ENCODE data around the gene QSOX2.

Gene QSOX2

GRCh38 chr9:136219276-136219675 lies 26.3 kb downstream of the QSOX2 start:
- H3K23ac ChIP-seq (ENCODE audit: low read depth, low read length, poor library complexity): no peak overlapping the region
- H2BK15ac ChIP-seq (ENCODE audit: low read length): no peak overlapping the region
- DNase-seq (ENCODE audit: low spot score): no peak
- no peak overlapping the region for H4K91ac ChIP-seq (ENCODE audit: low read depth, low read length, poor library complexity)
- H3K4me2 ChIP-seq (ENCODE audit: insufficient read depth, low read length, poor library complexity, severe bottlenecking): no peak overlapping the region
- no peak overlapping the region for H4K8ac ChIP-seq (ENCODE audit: low read depth, low read length)
- peak overlapping the region in 1 of 2 donors; percentile 34 for H3K4me3 ChIP-seq (ENCODE audit: low read length in 2 of 2)
- no peak overlapping the region for H3K4ac ChIP-seq (ENCODE audit: low read length)
- H3K9me3 ChIP-seq (replicated peaks in 1 of 2; ENCODE audit: control insufficient read depth in 2 of 2, insufficient read depth in 1 of 2, low read depth in 1 of 2, low read length in 2 of 2): peaks cover 0 to 1% of the 10 kb centered on the region in 2 donors
- no peak overlapping the region for H3K18ac ChIP-seq (ENCODE audit: low read length)
- no peak overlapping the region for H3K27ac ChIP-seq (replicated peaks; ENCODE audit: low read length)
- WGBS, 2 donors (ENCODE audit: extremely low coverage in 2 of 2, insufficient read length in 2 of 2, insufficient replicate concordance in 1 of 2): no CpG with 5 or more reads among the region's 13 CpGs
- H2BK120ac ChIP-seq (ENCODE audit: low read depth, low read length): no peak overlapping the region
- H3K14ac ChIP-seq (ENCODE audit: low read length): no peak overlapping the region
- H3K9ac ChIP-seq (ENCODE audit: low read depth, low read length, poor library complexity): no peak overlapping the region
- no peak overlapping the region for H2BK5ac ChIP-seq (ENCODE audit: low read length)
- H3K4me1 ChIP-seq (ENCODE audit: control insufficient read depth in 2 of 2, insufficient read depth in 1 of 2, low read depth in 1 of 2, low read length in 2 of 2): no peaks in the 10 kb centered on the region
- H3K36me3 ChIP-seq (replicated peaks in 1 of 2; ENCODE audit: control insufficient read depth in 2 of 2, insufficient read depth in 2 of 2, low read length in 2 of 2): peaks cover 22 to 87% of the 10 kb centered on the region in 2 donors
- no peak overlapping the region for H2AFZ ChIP-seq (ENCODE audit: low read length)
- H2AK5ac ChIP-seq (ENCODE audit: low read depth, low read length): no peak overlapping the region
- H2BK12ac ChIP-seq (ENCODE audit: low read length): no peak overlapping the region
- no peaks in the 10 kb centered on the region for H3K27me3 ChIP-seq (ENCODE audit: control insufficient read depth in 3 of 3, insufficient read depth in 3 of 3, low read depth in 1 of 3, low read length in 3 of 3)
- peaks cover 18% of the 10 kb centered on the region for H3K79me1 ChIP-seq (ENCODE audit: low read depth, low read length)

GRCh38 chr9:136218673-136219072 lies 26.9 kb downstream of the QSOX2 start:
- H3K23ac ChIP-seq (ENCODE audit: low read depth, low read length, poor library complexity): no peak overlapping the region
- H2BK12ac ChIP-seq (ENCODE audit: low read length): no peak overlapping the region
- WGBS, 2 donors (ENCODE audit: extremely low coverage in 2 of 2, insufficient read length in 2 of 2, insufficient replicate concordance in 1 of 2): no CpG with 5 or more reads among the region's 15 CpGs
- H3K27me3 ChIP-seq (ENCODE audit: control insufficient read depth in 3 of 3, insufficient read depth in 3 of 3, low read depth in 1 of 3, low read length in 3 of 3): no peaks in the 10 kb centered on the region
- no peak overlapping the region for H4K91ac ChIP-seq (ENCODE audit: low read depth, low read length, poor library complexity)
- H2BK5ac ChIP-seq (ENCODE audit: low read length): peak overlapping the region; percentile 73
- no peak overlapping the region for H3K18ac ChIP-seq (ENCODE audit: low read length)
- H3K14ac ChIP-seq (ENCODE audit: low read length): no peak overlapping the region
- no peak for DNase-seq (ENCODE audit: low spot score)
- H2AFZ ChIP-seq (ENCODE audit: low read length): no peak overlapping the region
- no peak overlapping the region for H4K8ac ChIP-seq (ENCODE audit: low read depth, low read length)
- no peak overlapping the region for H2BK15ac ChIP-seq (ENCODE audit: low read length)
- no peak overlapping the region for H2AK5ac ChIP-seq (ENCODE audit: low read depth, low read length)
- peaks cover 0 to 3% of the 10 kb centered on the region in 2 donors for H3K9me3 ChIP-seq (replicated peaks in 1 of 2; ENCODE audit: control insufficient read depth in 2 of 2, insufficient read depth in 1 of 2, low read depth in 1 of 2, low read length in 2 of 2)
- H2BK120ac ChIP-seq (ENCODE audit: low read depth, low read length): no peak overlapping the region
- H3K4me2 ChIP-seq (ENCODE audit: insufficient read depth, low read length, poor library complexity, severe bottlenecking): no peak overlapping the region
- H3K4me1 ChIP-seq (ENCODE audit: control insufficient read depth in 2 of 2, insufficient read depth in 1 of 2, low read depth in 1 of 2, low read length in 2 of 2): no peaks in the 10 kb centered on the region
- H3K27ac ChIP-seq (replicated peaks; ENCODE audit: low read length): no peak overlapping the region
- peaks cover 23 to 87% of the 10 kb centered on the region in 2 donors for H3K36me3 ChIP-seq (replicated peaks in 1 of 2; ENCODE audit: control insufficient read depth in 2 of 2, insufficient read depth in 2 of 2, low read length in 2 of 2)
- H3K9ac ChIP-seq (ENCODE audit: low read depth, low read length, poor library complexity): no peak overlapping the region
- no peak overlapping the region for H3K4ac ChIP-seq (ENCODE audit: low read length)
- H3K79me1 ChIP-seq (ENCODE audit: low read depth, low read length): peaks cover 14% of the 10 kb centered on the region
- no peak overlapping the region for H3K4me3 ChIP-seq (ENCODE audit: low read length in 2 of 2)

GRCh38 chr9:136218271-136218670 lies 27.3 kb downstream of the QSOX2 start:
- Histone ChIP-seq H3K18ac (ENCODE audit: low read length) (no peak overlapping the region), H2BK15ac (ENCODE audit: low read length) (no peak overlapping the region), H3K27me3 (ENCODE audit: control insufficient read depth in 3 of 3, insufficient read depth in 3 of 3, low read depth in 1 of 3, low read length in 3 of 3) (no peaks in the 10 kb centered on the region), H3K4me3 (ENCODE audit: low read length in 2 of 2) (no peak overlapping the region), H3K14ac (ENCODE audit: low read length) (peak overlapping the region; percentile 71), H3K79me1 (ENCODE audit: low read depth, low read length) (peaks cover 14% of the 10 kb centered on the region), H3K4me2 (ENCODE audit: insufficient read depth, low read length, poor library complexity, severe bottlenecking) (no peak overlapping the region), H2AFZ (ENCODE audit: low read length) (no peak overlapping the region), H3K4me1 (ENCODE audit: control insufficient read depth in 2 of 2, insufficient read depth in 1 of 2, low read depth in 1 of 2, low read length in 2 of 2) (no peaks in the 10 kb centered on the region), H3K9ac (ENCODE audit: low read depth, low read length, poor library complexity) (no peak overlapping the region), H2BK5ac (ENCODE audit: low read length) (peak overlapping the region; percentile 73), H4K91ac (ENCODE audit: low read depth, low read length, poor library complexity) (no peak overlapping the region), H3K27ac (replicated peaks; ENCODE audit: low read length) (no peak overlapping the region), H2BK120ac (ENCODE audit: low read depth, low read length) (no peak overlapping the region), H3K23ac (ENCODE audit: low read depth, low read length, poor library complexity) (no peak overlapping the region), H3K9me3 (replicated peaks in 1 of 2; ENCODE audit: control insufficient read depth in 2 of 2, insufficient read depth in 1 of 2, low read depth in 1 of 2, low read length in 2 of 2) (peaks cover 0 to 3% of the 10 kb centered on the region in 2 donors), H4K8ac (ENCODE audit: low read depth, low read length) (no peak overlapping the region), H2BK12ac (ENCODE audit: low read length) (no peak overlapping the region), H2AK5ac (ENCODE audit: low read depth, low read length) (peak overlapping the region; percentile 26), H3K4ac (ENCODE audit: low read length) (no peak overlapping the region), H3K36me3 (replicated peaks in 1 of 2; ENCODE audit: control insufficient read depth in 2 of 2, insufficient read depth in 2 of 2, low read length in 2 of 2) (peaks cover 20 to 87% of the 10 kb centered on the region in 2 donors)
- no peak for DNase-seq (ENCODE audit: low spot score)
- no CpG with 5 or more reads among the region's 16 CpGs for WGBS, 2 donors (ENCODE audit: extremely low coverage in 2 of 2, insufficient read length in 2 of 2, insufficient replicate concordance in 1 of 2)

GRCh38 chr9:136216541-136217244 lies 28.9 kb downstream of the QSOX2 start:
- H3K9me3 ChIP-seq (replicated peaks in 1 of 2; ENCODE audit: control insufficient read depth in 2 of 2, insufficient read depth in 1 of 2, low read depth in 1 of 2, low read length in 2 of 2): peaks cover 0 to 3% of the 10 kb centered on the region in 2 donors
- H2AFZ ChIP-seq (ENCODE audit: low read length): no peak overlapping the region
- H2BK12ac ChIP-seq (ENCODE audit: low read length): no peak overlapping the region
- H3K23ac ChIP-seq (ENCODE audit: low read depth, low read length, poor library complexity): peak overlapping the region; percentile 87
- H3K9ac ChIP-seq (ENCODE audit: low read depth, low read length, poor library complexity): peak overlapping the region; percentile 12
- H3K4ac ChIP-seq (ENCODE audit: low read length): no peak overlapping the region
- H3K27ac ChIP-seq (replicated peaks; ENCODE audit: low read length): no peak overlapping the region
- H4K91ac ChIP-seq (ENCODE audit: low read depth, low read length, poor library complexity): no peak overlapping the region
- no peak overlapping the region for H2BK120ac ChIP-seq (ENCODE audit: low read depth, low read length)
- no peak overlapping the region for H2AK5ac ChIP-seq (ENCODE audit: low read depth, low read length)
- H3K36me3 ChIP-seq (replicated peaks in 1 of 2; ENCODE audit: control insufficient read depth in 2 of 2, insufficient read depth in 2 of 2, low read length in 2 of 2): peaks cover 24 to 86% of the 10 kb centered on the region in 2 donors
- DNase-seq (ENCODE audit: low spot score): no peak
- peaks cover 12% of the 10 kb centered on the region for H3K79me1 ChIP-seq (ENCODE audit: low read depth, low read length)
- WGBS, 2 donors (ENCODE audit: extremely low coverage in 2 of 2, insufficient read length in 2 of 2, insufficient replicate concordance in 1 of 2): no CpG with 5 or more reads among the region's 37 CpGs
- peak overlapping the region; percentile 30 for H2BK5ac ChIP-seq (ENCODE audit: low read length)
- no peak overlapping the region for H3K4me2 ChIP-seq (ENCODE audit: insufficient read depth, low read length, poor library complexity, severe bottlenecking)
- no peak overlapping the region for H2BK15ac ChIP-seq (ENCODE audit: low read length)
- no peak overlapping the region for H4K8ac ChIP-seq (ENCODE audit: low read depth, low read length)
- no peaks in the 10 kb centered on the region for H3K4me1 ChIP-seq (ENCODE audit: control insufficient read depth in 2 of 2, insufficient read depth in 1 of 2, low read depth in 1 of 2, low read length in 2 of 2)
- no peak overlapping the region for H3K18ac ChIP-seq (ENCODE audit: low read length)
- H3K14ac ChIP-seq (ENCODE audit: low read length): peak overlapping the region; percentile 65
- no peaks in the 10 kb centered on the region for H3K27me3 ChIP-seq (ENCODE audit: control insufficient read depth in 3 of 3, insufficient read depth in 3 of 3, low read depth in 1 of 3, low read length in 3 of 3)
- no peak overlapping the region for H3K4me3 ChIP-seq (ENCODE audit: low read length in 2 of 2)

Data from neuronal stem cell (in vitro differentiated cells).